Suprapubic skin (tissue), 4 donors: ENCODE results near the gene CASR.

ENCODE experiments used
- EP300 ChIP-seq: sonication (generic); formaldehyde crosslinking; IDR thresholded peaks from one replicate; pipeline ENCODE4 v1.6.1; 2017; ENCODE audit warnings: antibody characterized with exemption
- POLR2A ChIP-seq, 2 donors: fragments of 450-650 bp; IDR thresholded peaks; one replicate each; pipeline ENCODE4 v1.6.1; 2017; ENCODE audit warnings: antibody characterized with exemption in 2 of 2, mild to moderate bottlenecking in 2 of 2, moderate library complexity in 2 of 2
- POLR2AphosphoS5 ChIP-seq, 3 donors: sonication (generic); formaldehyde crosslinking; IDR thresholded peaks; one replicate each; pipeline ENCODE4 v1.6.1; 2017; ENCODE audit warnings: antibody characterized with exemption in 3 of 3
- TF ChIP-seq, protein P1 (sequence below), 2 donors: fragments of 200-600 bp in 1 of 2; fragments of 450-650 bp in 1 of 2; sonication (generic) in 1 of 2; IDR thresholded peaks; one replicate each; pipeline ENCODE4 v1.5.1; 2016 to 2019; ENCODE audit warnings: antibody characterized with exemption in 2 of 2, mild to moderate bottlenecking in 1 of 2, moderate library complexity in 1 of 2

DNA sequence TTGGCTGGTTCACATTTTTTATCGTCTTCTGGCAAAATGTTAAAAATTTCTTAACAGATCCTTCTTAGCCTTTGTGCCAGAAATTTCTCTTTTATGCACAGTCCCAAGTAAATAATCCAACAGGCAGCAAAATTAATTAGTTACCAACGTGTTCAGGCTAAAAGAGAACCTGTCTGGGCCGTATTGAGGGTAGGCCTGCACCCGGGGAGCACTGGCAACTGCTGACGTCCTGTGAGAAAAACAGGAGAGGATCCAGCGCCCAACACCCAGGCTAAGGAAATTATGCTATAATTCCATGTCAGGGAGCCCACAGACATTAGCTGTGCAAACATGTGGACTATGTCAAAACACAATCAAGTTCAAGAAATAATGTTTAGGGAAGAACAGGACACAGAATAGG lies 110.9 kb downstream of the CASR start:
- no peak for TF ChIP-seq POLR2AphosphoS5 (IDR thresholded peaks at IDR 0.05)
- TF ChIP-seq, protein P1, sequence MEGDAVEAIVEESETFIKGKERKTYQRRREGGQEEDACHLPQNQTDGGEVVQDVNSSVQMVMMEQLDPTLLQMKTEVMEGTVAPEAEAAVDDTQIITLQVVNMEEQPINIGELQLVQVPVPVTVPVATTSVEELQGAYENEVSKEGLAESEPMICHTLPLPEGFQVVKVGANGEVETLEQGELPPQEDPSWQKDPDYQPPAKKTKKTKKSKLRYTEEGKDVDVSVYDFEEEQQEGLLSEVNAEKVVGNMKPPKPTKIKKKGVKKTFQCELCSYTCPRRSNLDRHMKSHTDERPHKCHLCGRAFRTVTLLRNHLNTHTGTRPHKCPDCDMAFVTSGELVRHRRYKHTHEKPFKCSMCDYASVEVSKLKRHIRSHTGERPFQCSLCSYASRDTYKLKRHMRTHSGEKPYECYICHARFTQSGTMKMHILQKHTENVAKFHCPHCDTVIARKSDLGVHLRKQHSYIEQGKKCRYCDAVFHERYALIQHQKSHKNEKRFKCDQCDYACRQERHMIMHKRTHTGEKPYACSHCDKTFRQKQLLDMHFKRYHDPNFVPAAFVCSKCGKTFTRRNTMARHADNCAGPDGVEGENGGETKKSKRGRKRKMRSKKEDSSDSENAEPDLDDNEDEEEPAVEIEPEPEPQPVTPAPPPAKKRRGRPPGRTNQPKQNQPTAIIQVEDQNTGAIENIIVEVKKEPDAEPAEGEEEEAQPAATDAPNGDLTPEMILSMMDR (IDR thresholded peaks at IDR 0.05): no peak
- no peak for TF ChIP-seq POLR2A (IDR thresholded peaks at IDR 0.05)
- TF ChIP-seq EP300: no peak
